GM23338 (cell line): ENCODE measurements around the gene DENND5B.

ENCODE experiments used
- EZH2 ChIP-seq: fragments of 200-600 bp; sonication (generic); IDR thresholded peaks from one replicate; pipeline ENCODE4 v1.8.0; 2017; ENCODE audit warnings: antibody characterized with exemption, mild to moderate bottlenecking, low read depth; ENCODE audit not compliant: unreplicated experiment
- POLR2AphosphoS5 ChIP-seq: IDR thresholded peaks from 2 replicates; pipeline ENCODE4 v1.6.1; 2016; ENCODE audit warnings: antibody characterized with exemption, low read depth
- TF ChIP-seq, protein P1 (sequence below), 2 experiments: fragments of 200-600 bp in 1 of 2; sonication (generic) in 1 of 2; conservative IDR thresholded peaks; 2 replicates each; pipeline versions ENCODE4 v1.5.1 to v1.6.1; 2016 to 2017; ENCODE audit warnings: antibody characterized with exemption in 2 of 2, low read depth in 2 of 2, mild to moderate bottlenecking in 2 of 2, moderate library complexity in 1 of 2
- TF ChIP-seq, protein P2 (sequence below): IDR thresholded peaks from 2 replicates; pipeline ENCODE4 v1.6.1; 2016; ENCODE audit warnings: antibody characterized with exemption

DNA sequence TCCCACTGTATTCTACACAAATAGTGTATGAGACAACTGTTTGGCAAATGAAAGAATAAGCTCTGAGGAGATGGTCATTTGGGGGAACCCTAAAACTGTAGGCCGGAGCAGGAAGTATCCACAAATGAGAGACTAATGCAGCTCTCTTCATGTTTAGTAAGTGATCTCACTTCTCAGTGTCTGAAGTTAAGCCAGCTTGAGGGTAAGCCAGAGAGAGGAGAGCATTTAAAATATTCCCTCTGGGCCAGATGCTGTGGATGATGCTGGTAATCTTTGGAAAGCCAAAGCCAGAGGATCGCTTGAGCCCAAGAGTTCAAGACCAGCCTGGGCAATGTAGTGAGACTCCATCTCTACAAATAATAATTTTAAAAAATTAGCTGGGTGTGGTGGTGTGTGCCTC is 134.4 kb downstream of the DENND5B start:
- TF ChIP-seq, protein P1, sequence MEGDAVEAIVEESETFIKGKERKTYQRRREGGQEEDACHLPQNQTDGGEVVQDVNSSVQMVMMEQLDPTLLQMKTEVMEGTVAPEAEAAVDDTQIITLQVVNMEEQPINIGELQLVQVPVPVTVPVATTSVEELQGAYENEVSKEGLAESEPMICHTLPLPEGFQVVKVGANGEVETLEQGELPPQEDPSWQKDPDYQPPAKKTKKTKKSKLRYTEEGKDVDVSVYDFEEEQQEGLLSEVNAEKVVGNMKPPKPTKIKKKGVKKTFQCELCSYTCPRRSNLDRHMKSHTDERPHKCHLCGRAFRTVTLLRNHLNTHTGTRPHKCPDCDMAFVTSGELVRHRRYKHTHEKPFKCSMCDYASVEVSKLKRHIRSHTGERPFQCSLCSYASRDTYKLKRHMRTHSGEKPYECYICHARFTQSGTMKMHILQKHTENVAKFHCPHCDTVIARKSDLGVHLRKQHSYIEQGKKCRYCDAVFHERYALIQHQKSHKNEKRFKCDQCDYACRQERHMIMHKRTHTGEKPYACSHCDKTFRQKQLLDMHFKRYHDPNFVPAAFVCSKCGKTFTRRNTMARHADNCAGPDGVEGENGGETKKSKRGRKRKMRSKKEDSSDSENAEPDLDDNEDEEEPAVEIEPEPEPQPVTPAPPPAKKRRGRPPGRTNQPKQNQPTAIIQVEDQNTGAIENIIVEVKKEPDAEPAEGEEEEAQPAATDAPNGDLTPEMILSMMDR (conservative IDR thresholded peaks at IDR 0.05; ENCODE audit: low read depth in 2 of 2) = no peak
- TF ChIP-seq POLR2AphosphoS5 = no peak
- no peak for TF ChIP-seq EZH2
- TF ChIP-seq, protein P2, sequence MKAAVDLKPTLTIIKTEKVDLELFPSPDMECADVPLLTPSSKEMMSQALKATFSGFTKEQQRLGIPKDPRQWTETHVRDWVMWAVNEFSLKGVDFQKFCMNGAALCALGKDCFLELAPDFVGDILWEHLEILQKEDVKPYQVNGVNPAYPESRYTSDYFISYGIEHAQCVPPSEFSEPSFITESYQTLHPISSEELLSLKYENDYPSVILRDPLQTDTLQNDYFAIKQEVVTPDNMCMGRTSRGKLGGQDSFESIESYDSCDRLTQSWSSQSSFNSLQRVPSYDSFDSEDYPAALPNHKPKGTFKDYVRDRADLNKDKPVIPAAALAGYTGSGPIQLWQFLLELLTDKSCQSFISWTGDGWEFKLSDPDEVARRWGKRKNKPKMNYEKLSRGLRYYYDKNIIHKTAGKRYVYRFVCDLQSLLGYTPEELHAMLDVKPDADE = no peak
